ENCODE measurements around the gene GATA2. TPM values are rescaled to one million over a fixed set of nuclear protein-coding genes. Genes with fewer than 3 reads are reported as not detected.

GATA2 gene
- total RNA-seq, 1 donor from 2014 or later, result 1.4 TPM

DNA sequence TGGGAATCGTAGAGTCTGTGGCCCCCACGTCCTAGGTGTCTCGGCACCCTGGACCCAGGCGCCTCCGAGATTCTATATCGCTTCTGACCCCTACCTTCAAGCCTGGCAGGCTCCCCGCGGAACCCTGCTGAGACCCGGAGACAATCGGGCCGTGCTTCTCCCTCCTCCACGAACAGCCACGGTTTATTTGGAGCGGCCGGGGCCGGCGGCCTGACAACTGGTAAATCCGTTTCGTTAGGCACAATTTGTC lies 1.4 kb downstream of the GATA2 start:
- TF ChIP-seq, protein P1, sequence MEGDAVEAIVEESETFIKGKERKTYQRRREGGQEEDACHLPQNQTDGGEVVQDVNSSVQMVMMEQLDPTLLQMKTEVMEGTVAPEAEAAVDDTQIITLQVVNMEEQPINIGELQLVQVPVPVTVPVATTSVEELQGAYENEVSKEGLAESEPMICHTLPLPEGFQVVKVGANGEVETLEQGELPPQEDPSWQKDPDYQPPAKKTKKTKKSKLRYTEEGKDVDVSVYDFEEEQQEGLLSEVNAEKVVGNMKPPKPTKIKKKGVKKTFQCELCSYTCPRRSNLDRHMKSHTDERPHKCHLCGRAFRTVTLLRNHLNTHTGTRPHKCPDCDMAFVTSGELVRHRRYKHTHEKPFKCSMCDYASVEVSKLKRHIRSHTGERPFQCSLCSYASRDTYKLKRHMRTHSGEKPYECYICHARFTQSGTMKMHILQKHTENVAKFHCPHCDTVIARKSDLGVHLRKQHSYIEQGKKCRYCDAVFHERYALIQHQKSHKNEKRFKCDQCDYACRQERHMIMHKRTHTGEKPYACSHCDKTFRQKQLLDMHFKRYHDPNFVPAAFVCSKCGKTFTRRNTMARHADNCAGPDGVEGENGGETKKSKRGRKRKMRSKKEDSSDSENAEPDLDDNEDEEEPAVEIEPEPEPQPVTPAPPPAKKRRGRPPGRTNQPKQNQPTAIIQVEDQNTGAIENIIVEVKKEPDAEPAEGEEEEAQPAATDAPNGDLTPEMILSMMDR (conservative IDR thresholded peaks at IDR 0.05; ENCODE audit: low read depth, low read length), result no peak
- no peak overlapping the region for H3K4me3 ChIP-seq (ENCODE audit: low read depth, low read length)
- DNase-seq (ENCODE audit: low read depth), result no peak

DNA sequence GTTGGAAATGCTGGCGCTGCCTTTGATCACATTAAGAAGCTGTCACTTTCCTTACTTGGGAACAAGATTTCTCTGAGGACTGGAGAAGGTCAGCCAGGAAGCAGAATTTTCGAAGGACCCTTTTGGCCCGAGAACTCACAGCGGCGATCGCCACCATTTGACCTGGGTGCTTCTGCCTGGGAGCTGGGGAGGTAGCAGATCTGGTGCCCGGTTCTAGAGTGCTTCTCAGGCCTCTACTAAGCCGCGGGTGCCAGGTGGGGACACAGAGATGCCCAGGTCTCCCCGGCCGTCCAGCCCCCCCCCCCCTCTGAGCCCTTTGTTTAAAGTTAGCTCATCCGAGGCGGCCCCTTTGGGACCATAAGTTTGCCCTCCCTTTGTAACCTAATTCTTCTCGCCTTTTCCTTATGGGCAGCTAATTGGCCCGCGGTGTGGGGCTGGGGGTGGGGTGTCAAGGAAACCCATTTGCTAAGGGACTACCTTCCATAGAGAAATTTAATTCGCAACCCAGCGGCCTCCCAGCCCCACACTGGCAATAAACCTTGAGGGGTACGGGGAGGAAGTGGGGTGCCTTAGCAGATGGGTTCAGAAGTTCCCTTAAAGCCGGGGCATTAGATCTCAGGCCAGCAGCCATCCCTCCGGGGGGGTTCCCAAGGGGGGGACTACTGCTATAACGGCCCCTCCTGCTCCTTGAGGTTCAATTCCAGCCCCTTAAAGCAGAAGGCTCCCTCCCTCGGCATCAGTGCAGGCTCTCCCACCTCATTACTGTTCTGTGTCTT lies 1.9 kb downstream of the GATA2 start:
- TF ChIP-seq, protein P1 (conservative IDR thresholded peaks at IDR 0.05; ENCODE audit: low read depth, low read length), result no peak
- no peak for DNase-seq (ENCODE audit: low read depth)
- no peak overlapping the region for H3K4me3 ChIP-seq (ENCODE audit: low read depth, low read length)

DNA sequence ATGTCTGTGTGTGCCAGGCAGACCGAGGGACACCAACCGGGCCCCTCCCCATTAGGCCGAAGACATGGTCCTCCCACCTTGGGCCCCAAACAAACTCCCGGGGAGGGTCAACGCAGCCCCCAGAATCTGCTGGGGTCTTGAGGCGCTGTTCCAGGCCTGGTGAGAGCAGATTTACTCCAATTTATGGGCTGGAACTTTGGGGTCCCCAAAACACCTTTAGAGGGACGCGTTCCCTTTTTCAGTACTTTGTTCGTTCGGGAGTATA lies 2.4 kb downstream of the GATA2 start:
- TF ChIP-seq, protein P1 (conservative IDR thresholded peaks at IDR 0.05; ENCODE audit: low read depth, low read length), result no peak
- no peak for DNase-seq (ENCODE audit: low read depth)
- H3K4me3 ChIP-seq (ENCODE audit: low read depth, low read length), result no peak overlapping the region

DNA sequence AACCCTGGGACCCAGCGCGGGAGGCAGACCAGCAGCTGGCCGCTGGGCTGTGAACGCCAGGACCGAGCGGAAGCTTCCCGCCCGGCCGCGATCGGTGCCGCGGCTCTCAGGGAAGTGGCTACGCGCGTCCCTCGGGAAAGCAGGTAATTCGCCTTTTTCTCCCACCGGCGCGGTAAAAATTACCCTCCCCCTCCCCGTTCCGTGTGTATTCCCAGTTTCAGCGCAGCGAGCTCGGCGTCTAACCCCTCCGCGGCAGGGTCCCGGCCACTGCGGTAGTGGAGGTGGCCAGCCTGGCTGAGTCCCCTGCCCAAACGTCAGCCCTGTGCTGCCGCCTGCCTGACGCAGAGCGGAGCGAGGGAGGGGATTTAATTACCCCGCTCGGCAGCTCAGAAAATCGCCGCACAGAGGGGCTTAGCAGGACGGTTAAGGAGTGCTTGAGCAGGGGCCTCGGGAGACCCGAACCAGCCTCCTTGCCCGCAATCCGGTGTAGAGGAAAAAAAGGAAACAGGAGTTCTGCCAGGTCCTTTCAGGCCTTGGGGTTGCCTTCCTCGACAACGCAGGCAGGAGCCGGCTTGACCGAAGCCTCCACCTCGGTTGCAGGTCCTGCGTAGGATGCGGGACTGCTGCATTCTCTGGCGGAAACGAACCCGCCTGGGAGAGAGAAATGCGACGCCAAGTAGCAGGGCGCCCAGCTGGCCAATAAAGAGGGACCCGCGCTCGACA lies 2.9 kb downstream of the GATA2 start:
- TF ChIP-seq, protein P1 (conservative IDR thresholded peaks at IDR 0.05; ENCODE audit: low read depth, low read length), result no peak
- no peak for DNase-seq (ENCODE audit: low read depth)

DNA sequence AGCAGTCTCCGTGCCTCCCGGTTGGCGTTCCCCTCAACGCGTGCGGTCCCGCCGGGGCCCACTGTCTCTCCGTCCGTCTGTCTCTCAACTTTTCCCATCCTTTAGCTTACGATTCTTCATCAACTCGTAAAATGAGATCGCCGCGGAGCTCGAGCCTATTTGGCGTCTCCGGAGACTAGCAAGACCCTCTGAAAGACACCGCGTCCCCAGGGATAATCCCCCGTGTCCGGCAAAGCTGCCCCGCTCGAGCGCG lies 3.4 kb downstream of the GATA2 start:
- TF ChIP-seq, protein P1 (conservative IDR thresholded peaks at IDR 0.05; ENCODE audit: low read depth, low read length), result no peak
- H3K4me3 ChIP-seq (ENCODE audit: low read depth, low read length), result peak overlapping the region; percentile 50
- no peak for DNase-seq (ENCODE audit: low read depth)

More for the DNA sequence above, 2.9 kb downstream of the GATA2 start:
- H3K4me3 ChIP-seq (ENCODE audit: low read depth, low read length), result peak overlapping the region; percentile 50

DNA sequence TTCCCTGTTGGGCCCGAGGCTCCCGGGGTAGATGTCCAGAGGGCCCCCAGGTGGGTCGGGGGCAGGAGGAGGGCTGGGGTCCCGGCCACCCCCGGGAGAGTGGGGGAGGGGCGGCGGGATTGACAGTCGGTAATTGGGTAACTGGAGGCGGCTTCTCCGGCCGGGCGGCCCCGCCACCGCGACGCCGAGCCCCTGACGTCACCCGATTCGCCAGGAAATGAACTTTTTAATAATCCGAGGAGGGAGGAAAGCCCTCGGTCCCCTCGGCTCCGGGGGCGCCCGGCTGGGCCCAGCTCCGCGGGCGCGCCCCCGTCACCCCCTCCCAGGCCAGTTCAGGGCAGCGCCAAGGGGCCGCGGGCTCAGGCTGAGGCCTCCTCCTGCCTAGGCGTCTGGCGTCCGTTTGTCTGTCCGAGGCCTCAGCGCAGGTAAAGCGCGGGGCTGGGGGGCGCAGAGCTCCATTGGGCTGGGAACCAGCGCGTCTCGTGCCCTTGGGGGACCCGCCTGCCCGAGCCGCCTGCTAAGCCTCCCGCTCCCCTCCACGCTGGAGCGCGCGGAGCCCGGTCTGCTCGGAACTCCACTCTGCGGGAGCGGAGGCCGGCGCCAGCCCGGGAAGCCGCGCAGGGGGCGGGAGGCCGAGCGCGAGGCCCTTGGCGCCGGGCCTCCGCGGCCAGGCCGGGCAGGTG lies 3.9 kb downstream of the GATA2 start:
- DNase-seq (ENCODE audit: low read depth), result no peak
- peak overlapping the region; percentile 50 for H3K4me3 ChIP-seq (ENCODE audit: low read depth, low read length)
- TF ChIP-seq, protein P1 (conservative IDR thresholded peaks at IDR 0.05; ENCODE audit: low read depth, low read length), result no peak

DNA sequence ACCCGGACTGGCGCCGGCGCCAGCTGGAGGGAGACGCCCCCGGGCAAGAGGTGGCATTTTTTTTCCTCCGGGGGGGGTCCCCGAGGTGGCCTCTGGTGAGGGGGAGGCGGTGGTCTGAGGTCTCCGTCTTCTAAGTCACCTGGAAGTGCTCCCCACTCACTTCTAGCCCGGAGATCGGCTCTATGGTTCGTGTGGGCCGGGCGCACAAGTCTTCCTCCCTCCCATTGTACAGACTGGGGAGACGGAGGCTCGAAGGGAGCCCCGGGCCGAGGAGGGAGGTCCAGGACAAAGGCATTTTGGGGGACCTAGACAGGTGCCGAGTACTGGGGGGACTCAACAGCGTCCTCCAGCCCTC lies 4.4 kb downstream of the GATA2 start:
- H3K4me3 ChIP-seq (ENCODE audit: low read depth, low read length), result peak overlapping the region; percentile 50
- no peak for DNase-seq (ENCODE audit: low read depth)

More for the DNA sequence above, 4.4 kb downstream of the GATA2 start:
- TF ChIP-seq, protein P1 (conservative IDR thresholded peaks at IDR 0.05; ENCODE audit: low read depth, low read length), result no peak

All from epithelial cell of proximal tubule (primary cell).